HG03342 (cell line): ENCODE data around the gene GSTM4.

ENCODE experiments used
- ATAC-seq: cut with Tn5 transposase; IDR thresholded peaks from one replicate; pipeline ENCODE4 v1.9.1; 2021; ENCODE audit warnings: mild to moderate bottlenecking, moderate library complexity; ENCODE audit not compliant: unreplicated experiment

The GSTM4 gene

DNA sequence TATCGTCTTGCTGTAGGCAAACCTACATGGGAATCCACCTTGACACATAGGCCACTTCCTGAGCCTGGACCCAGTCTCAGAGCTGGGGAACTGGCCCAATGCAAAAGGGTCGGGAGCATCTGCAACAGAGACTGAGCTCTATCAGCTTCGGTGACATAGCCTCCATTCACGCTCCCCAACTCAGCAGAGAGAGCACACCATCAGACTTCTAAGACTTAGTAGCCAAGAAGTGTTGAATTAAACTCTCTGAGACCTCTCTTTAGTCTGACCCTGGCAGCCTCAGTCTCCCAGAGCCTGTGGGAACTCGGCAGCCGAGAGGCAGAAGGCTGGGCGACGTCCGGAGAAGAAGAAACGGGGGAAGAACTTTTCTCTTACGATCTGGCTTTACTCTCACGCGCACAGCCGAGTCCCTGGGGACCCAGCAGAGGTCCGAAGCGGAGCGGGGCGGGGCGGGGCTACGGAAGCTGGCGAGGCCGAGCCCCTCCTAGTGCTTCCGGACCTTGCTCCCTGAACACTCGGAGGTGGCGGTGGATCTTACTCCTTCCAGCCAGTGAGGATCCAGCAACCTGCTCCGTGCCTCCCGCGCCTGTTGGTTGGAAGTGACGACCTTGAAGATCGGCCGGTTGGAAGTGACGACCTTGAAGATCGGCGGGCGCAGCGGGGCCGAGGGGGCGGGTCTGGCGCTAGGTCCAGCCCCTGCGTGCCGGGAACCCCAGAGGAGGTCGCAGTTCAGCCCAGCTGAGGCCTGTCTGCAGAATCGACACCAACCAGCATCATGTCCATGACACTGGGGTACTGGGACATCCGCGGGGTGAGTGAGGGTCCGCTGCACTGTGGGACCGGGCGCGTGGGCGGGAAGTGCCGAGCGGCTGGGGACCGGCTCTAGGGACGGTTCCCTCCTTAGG, at the start of gene GSTM4:
GSTM4 (plus strand) TSS at position 485 of the 905 bp plus-strand sequence; CDS start at position 776, 291 bp downstream.
- ATAC-seq: peak; percentile 89

- ATAC-seq: no peak
Observed at GRCh38 chr1:109609881-109610280, 46.0 kb upstream of the GSTM4 start.

GRCh38 chr1:109610609-109611307, 45.1 kb upstream of the GSTM4 start:
- no peak for ATAC-seq

DNA sequence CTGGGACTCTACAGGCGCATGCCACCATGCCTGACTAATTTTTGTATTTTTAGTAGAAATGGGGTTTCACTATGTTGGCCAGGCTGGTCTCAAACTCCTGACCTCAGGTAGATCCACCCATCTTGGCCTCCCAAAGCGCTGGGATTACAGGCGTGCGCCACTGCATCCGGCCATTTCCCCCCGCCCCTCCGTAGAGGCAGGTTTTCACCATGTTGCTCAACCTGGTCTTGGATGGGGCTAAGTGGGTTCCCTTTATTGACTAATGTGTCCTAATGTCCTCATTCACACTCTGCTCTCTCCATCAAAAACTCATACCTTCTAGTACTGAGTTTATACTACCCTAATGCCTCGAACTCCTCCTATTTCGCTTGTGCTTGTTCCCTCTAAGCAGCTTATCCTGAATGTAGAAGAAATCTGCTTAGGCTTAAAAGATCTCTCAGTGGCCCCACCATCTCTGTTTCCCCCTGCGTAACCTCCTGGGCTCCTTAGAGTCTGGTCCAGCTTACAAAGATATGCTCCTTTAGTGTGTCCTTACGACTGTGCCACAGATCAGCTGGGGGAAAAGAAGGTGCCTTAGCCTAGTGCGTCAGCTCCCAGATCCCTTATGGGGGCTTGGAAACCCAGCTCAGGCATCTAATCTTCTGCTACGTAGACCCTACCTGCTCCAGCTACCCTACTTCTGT, 44.5 kb upstream of the GSTM4 start:
- ATAC-seq: no peak

GRCh38 chr1:109613361-109614147, 42.3 kb upstream of the GSTM4 start:
- no peak for ATAC-seq

GRCh38 chr1:109615879-109616278, 40.0 kb upstream of the GSTM4 start:
- no peak for ATAC-seq

DNA sequence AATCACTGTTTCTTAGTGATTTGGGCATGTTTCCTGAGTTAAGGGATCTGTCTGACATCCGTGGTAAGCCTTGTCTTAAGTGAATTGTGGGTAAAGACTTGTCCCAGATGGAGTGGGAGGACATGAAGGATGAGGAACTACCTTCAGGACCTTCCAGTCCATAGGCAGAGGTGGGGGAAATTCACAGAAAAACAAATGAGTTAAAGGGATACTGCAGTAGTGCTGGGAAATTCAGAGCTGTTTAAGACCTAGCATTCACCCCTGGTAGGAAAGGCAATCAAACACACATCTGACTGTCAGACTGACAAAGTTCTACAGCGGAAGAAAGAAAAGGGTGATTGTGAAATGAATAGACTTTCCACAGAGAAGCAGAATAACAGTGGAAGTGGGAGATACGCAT, 39.5 kb upstream of the GSTM4 start:
- ATAC-seq: no peak

- ATAC-seq: no peak
Observed at GRCh38 chr1:109617291-109617801, 38.6 kb upstream of the GSTM4 start.

GRCh38 chr1:109618661-109619575, 37.0 kb upstream of the GSTM4 start:
- no peak for ATAC-seq

DNA sequence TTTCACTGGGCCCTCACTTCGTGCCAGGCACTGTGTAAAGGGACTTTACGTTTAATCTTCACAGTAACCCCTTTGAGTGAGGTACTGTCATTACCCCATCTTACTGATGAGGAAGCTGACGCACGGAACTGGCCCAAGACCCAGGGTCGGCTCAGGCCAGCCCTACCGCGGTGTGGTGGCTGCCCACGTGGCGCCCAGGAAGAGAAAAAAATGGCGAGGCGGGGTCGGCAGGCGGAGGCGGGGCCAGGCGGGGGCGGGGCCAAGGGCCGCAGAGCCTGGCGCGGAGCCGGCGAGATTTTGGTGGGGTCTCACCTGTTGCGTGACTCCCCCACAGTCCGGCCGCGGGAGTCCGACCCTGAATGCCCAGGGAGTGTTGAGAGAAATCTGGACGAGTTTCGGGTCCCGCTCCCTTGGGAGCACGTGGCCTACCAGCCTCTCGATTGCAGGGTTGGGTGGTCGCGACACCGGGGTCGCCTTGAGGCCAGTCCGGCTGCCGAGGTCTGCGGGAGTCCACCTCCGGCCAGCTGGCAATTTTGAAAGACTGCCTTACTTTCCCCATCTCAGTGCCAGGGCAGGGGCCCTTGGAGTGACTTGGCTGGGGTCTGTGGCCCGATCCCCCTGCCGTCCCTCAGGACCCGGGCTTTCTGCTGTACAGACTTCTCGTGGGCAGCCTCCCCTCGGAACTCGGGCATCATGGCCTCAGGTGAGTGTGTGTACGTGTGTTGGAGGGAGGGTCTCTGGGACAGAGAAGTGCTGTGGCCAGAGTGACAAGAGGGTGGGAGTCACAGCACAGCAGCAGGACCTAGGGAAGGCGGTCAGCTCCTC, 36.1 kb upstream of the GSTM4 start, which contains the start of the genes AMPD2 and GNAT2:
AMPD2 (plus strand) TSS at position 262 of the 825 bp plus-strand sequence. CDS start 1,339 bp downstream, outside the sequence.
GNAT2 (minus strand) TSS at position 41 of the 825 bp plus-strand sequence. CDS start 6,746 bp downstream, outside the sequence.
- ATAC-seq: peak; percentile 52

DNA sequence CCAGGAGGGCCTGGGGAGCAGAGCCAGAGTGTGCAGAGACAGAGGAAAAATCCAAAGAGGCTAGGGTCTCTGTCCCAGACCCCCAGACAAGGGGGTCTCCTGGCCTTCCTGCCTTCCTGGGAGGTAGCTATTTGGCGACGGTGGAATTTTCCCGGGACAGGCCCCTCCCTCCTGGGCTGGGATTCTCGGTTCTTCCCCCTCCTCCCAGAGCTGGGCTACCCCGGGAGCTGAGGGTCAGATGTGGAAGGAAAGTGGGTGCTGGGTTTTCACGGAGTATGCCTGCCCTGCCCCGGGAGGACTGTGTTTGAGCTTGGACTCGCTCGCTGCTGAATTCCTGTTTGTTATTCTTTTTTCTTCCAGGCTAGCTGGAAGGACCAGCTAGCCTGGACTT, 35.5 kb upstream of the GSTM4 start:
- ATAC-seq: no peak

GRCh38 chr1:109620841-109621286, 35.0 kb upstream of the GSTM4 start:
- ATAC-seq: peak; percentile 79

DNA sequence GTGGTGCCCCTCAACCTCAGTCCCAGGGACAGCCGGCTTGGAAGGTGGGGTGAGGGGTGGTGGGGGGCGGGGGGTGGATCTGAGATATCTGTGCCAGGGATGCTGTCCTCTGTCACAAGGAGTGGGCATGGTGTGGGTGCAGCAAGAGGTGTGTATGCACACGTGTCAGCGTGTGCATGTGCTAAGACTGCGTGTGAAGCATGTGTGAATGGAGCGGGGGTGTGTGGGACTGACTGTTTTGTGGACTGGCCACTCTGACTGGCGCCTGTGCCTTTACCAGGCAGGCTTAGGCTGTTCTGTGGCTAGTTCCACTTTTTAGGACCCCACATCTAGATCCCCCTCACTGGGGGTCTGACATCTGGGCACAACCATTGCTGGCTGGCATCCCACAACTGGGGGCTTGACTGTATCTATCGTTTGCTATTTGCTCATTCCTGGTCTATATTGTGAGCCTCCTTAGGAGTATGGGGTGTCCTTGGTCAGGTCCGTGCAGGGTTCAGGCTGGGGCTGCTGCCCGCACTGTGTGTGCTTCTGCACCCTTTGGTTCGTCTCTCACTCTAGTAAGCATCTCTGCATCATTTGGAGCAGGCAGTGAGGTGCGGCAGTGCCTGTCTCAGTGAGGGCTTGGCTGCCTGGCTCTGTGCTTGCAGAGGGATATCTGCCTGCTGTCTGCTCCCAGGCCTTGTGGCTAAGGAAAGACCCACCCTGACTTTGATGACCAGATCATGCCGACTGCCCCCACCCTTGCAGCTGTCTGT, 34.3 kb upstream of the GSTM4 start:
- no peak for ATAC-seq

- ATAC-seq: no peak
Observed at GRCh38 chr1:109622137-109622892, 33.6 kb upstream of the GSTM4 start.

DNA sequence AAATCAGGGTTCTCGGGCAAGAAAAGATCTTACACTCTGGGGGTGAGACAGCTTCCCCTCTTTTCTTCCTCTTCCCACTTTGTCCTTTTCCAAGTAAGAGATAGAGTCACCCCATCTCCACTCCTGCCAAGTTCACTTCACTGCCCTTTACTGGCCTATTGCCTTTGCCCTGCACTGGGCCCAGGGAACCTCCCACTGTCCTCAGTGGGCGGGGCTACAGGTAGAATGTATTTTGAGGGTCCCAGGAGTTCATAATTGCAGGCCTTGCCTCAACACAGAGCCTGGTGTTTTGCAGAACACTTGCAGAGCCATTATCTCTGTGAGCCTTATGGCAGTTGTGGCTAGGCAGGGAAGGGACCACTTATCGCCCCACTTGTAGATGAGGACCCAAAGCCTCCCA, 33.0 kb upstream of the GSTM4 start:
- ATAC-seq: no peak

DNA sequence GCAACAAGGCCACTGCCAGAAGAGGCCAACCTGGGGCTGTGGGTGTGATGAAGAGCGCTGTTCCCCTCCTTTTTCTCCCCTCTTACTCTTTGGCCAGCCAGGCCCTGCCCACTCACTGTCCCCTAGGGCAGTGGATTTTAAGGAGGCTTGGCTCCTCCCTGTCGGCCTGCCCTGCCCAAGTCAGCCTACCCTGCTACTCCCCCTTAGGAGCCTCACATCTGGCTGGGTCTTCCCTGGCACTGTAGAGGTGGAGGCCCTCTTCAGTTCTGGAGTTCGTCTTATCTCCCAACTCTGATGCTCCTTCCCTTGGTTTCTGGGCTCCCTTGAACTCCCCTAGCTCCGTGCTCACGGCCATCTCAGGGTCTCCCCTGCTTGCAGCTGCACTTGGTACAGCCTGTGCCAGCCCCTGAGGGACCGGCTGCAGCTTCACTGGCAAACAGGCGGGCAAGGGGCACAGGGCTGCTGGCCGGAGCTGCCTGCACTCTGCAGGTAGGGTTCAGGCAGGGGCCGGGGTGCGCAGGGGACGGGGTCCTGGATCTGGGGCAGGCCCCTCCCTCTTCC, 32.2 kb upstream of the GSTM4 start:
- no peak for ATAC-seq
